ENCODE measurements around the gene PPIP5K1.

PPIP5K1 gene

GRCh38 chr15:43517354-43518196 is 72.4 kb downstream of the PPIP5K1 start, which contains the start of gene MAP1A:
TSS of gene MAP1A (plus strand) at chr15:43517608. CDS start at chr15:43521474, 3,866 bp downstream.
- peaks cover 55% of the 10 kb centered on the region for H3K27me3 ChIP-seq
- H3K4me1 ChIP-seq (ENCODE audit: control insufficient read depth in 1 of 2, insufficient read depth in 1 of 2, low read depth in 1 of 2, low read length in 1 of 2), result peaks cover 6% of the 10 kb centered on the region in 2 experiments
- no peaks in the 10 kb centered on the region for H3K9me3 ChIP-seq
- H3K36me3 ChIP-seq, result no peaks in the 10 kb centered on the region
- TF ChIP-seq CTCF (IDR thresholded peaks at IDR 0.05), result no peak
- no peak within 1 kb of the TSS for H3K27ac ChIP-seq
- peak within 1 kb of the TSS; percentile 5 to 20 for H3K4me3 ChIP-seq (ENCODE audit: low read depth in 1 of 2, low read length in 1 of 2)

DNA sequence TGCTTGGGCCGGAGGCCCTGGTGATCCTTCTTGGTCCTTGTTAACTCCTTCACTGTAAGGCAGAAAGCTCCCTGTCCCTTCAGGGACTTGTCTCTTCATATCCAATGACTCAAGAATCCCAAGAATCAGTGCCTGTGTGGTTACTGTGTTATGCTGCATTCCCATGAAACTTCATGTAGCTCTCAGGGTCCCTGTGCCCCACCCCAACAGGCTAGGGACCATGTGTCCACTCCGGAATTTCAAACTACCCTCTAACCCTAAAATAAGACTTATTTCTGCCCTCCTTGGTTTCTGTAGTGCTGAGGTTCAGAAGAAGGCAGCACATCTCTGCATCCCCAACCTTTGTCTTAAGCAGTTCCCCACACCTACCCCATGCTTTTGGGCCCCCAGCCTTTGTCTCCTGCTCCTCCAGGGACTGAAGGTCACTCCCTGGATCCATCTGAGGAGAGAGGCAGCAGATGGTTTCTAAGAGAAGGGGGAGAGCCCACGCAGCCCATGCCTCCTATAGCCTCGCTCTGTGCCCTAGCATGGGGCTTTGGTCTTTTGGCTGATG is 73.1 kb downstream of the PPIP5K1 start:
- peaks cover 6% of the 10 kb centered on the region in 2 experiments for H3K4me1 ChIP-seq (ENCODE audit: control insufficient read depth in 1 of 2, insufficient read depth in 1 of 2, low read depth in 1 of 2, low read length in 1 of 2)
- TF ChIP-seq CTCF (IDR thresholded peaks at IDR 0.05), result no peak
- H3K27ac ChIP-seq, result no peak overlapping the region
- H3K36me3 ChIP-seq, result no peaks in the 10 kb centered on the region
- H3K4me3 ChIP-seq (ENCODE audit: low read depth in 1 of 2, low read length in 1 of 2), result no peak overlapping the region
- peaks cover 62% of the 10 kb centered on the region for H3K27me3 ChIP-seq
- no peaks in the 10 kb centered on the region for H3K9me3 ChIP-seq

DNA sequence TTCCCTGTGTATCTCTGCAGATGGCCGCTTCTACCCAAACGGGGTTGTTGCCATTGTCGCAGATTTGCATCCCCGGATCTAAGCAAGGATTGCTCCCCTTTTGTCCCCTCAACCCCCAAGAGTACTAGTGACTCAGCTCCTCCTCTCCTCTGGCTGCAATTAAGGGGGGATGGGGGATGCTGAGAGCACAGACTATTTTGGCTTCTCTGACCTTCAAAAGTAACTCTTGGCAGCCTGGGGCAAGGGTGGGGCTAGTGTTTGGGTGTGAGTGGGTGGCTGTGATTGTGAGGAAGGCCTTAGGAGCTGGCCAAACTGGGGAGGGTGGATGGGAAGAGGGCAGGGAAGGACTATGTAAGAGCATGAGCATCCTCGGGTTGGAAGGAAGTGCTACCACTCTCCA is 73.8 kb downstream of the PPIP5K1 start:
- no peaks in the 10 kb centered on the region for H3K9me3 ChIP-seq
- H3K4me1 ChIP-seq (ENCODE audit: control insufficient read depth in 1 of 2, insufficient read depth in 1 of 2, low read depth in 1 of 2, low read length in 1 of 2), result peaks cover 12% of the 10 kb centered on the region in 2 experiments
- no peak for TF ChIP-seq CTCF (IDR thresholded peaks at IDR 0.05)
- no peak overlapping the region for H3K4me3 ChIP-seq (ENCODE audit: low read depth in 1 of 2, low read length in 1 of 2)
- H3K36me3 ChIP-seq, result no peaks in the 10 kb centered on the region
- no peak overlapping the region for H3K27ac ChIP-seq
- peaks cover 69% of the 10 kb centered on the region for H3K27me3 ChIP-seq

DNA sequence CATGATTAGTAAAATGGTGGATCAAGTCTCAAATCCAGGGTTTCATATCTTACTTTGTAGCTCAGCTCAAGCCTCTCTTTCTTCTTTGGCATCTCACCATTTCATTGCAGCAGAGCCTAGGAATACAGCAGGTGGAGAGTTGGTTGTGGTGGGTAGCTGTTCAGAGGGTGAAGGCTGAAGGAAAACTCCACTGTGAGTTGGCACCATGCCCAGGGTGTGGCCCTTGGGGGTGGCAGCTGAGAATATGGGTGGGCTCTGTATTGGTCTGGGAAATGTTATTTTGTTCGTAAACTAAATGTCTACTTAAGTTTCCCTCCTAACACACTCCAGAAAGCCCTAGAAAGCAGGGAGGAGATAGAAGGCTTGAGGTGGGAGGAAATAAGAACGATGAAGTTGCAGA is 74.3 kb downstream of the PPIP5K1 start:
- H3K9me3 ChIP-seq, result no peaks in the 10 kb centered on the region
- H3K4me3 ChIP-seq (ENCODE audit: low read depth in 1 of 2, low read length in 1 of 2), result no peak overlapping the region
- no peaks in the 10 kb centered on the region for H3K36me3 ChIP-seq
- H3K27me3 ChIP-seq, result peaks cover 70% of the 10 kb centered on the region
- peaks cover 16% of the 10 kb centered on the region in 2 experiments for H3K4me1 ChIP-seq (ENCODE audit: control insufficient read depth in 1 of 2, insufficient read depth in 1 of 2, low read depth in 1 of 2, low read length in 1 of 2)
- no peak for TF ChIP-seq CTCF (IDR thresholded peaks at IDR 0.05)
- H3K27ac ChIP-seq, result no peak overlapping the region

- H3K4me1 ChIP-seq (ENCODE audit: control insufficient read depth in 1 of 2, insufficient read depth in 1 of 2, low read depth in 1 of 2, low read length in 1 of 2), result peaks cover 21% of the 10 kb centered on the region in 2 experiments
- no peak overlapping the region for H3K4me3 ChIP-seq (ENCODE audit: low read depth in 1 of 2, low read length in 1 of 2)
- H3K36me3 ChIP-seq, result no peaks in the 10 kb centered on the region
- peak; percentile 20 for TF ChIP-seq CTCF (IDR thresholded peaks at IDR 0.05)
- H3K27ac ChIP-seq, result no peak overlapping the region
- H3K27me3 ChIP-seq, result peaks cover 64% of the 10 kb centered on the region
- H3K9me3 ChIP-seq, result no peaks in the 10 kb centered on the region
Measured at GRCh38 chr15:43514241-43515057, 75.6 kb downstream of the PPIP5K1 start.
